Keratinocyte (primary cell): Measurements from ENCODE around the gene PRKAR2B. TPM values are rescaled to one million over a fixed set of nuclear protein-coding genes. Genes with fewer than 3 reads are reported as not detected.

Experiments
- DNase-seq: peaks from one replicate; pipeline ENCODE4 v3.0.0-alpha.2; 2011; ENCODE audit warnings: low read depth, missing footprints, low spot score
- FAIRE-seq: peaks from 2 replicates; lab custom pipeline; 2011; peaks lifted over from hg19 to GRCh38; lab: Jason Lieb, UNC
- H2AFZ ChIP-seq: 2 replicates; pipeline ENCODE4 v1.6.0; 2012; ENCODE audit warnings: low read length, control low read depth, inconsistent platforms; ENCODE audit not compliant: control insufficient read depth
- H3K27ac ChIP-seq: 2 replicates; pipeline ENCODE4 v1.5.1; 2011; ENCODE audit warnings: low read length; ENCODE audit not compliant: control insufficient read depth, insufficient read depth
- H3K27me3 ChIP-seq: 3 replicates; pipeline ENCODE4 v1.6.0; 2011; ENCODE audit warnings: low read length; ENCODE audit not compliant: control insufficient read depth, insufficient read depth; ENCODE audit errors: extremely low read depth
- H3K36me3 ChIP-seq, 2 experiments: 2 replicates in 1 of 2; 3 replicates in 1 of 2; pipeline ENCODE4 v1.5.1; 2011; ENCODE audit warnings: low read length in 2 of 2, mild to moderate bottlenecking in 1 of 2; ENCODE audit not compliant: control insufficient read depth in 2 of 2, insufficient read depth in 2 of 2; ENCODE audit errors: extremely low read depth in 1 of 2
- H3K4me1 ChIP-seq: 3 replicates; pipeline ENCODE4 v1.5.1; 2011; ENCODE audit warnings: low read length; ENCODE audit not compliant: control insufficient read depth, insufficient read depth; ENCODE audit errors: extremely low read depth
- H3K4me2 ChIP-seq: 3 replicates; pipeline ENCODE4 v1.6.0; 2011; ENCODE audit warnings: low read depth, low read length; ENCODE audit not compliant: control insufficient read depth, insufficient read depth; ENCODE audit errors: extremely low read depth
- H3K4me3 ChIP-seq, 3 experiments: fragments of 200-600 bp in 1 of 3; sonication (generic) in 1 of 3; 2 replicates in 2 of 3; 3 replicates in 1 of 3; pipeline ENCODE4 v1.5.1; 2011 to 2016; ENCODE audit warnings: low read length in 3 of 3, mild to moderate bottlenecking in 3 of 3, control low read depth in 2 of 3, inconsistent platforms in 1 of 3, low read depth in 1 of 3, mixed read lengths in 1 of 3, mixed run types in 1 of 3, moderate library complexity in 1 of 3; ENCODE audit not compliant: control insufficient read depth in 2 of 3, insufficient read depth in 2 of 3; ENCODE audit errors: extremely low read depth in 1 of 3
- H3K79me2 ChIP-seq: 2 replicates; pipeline ENCODE4 v1.6.0; 2012; ENCODE audit warnings: low read length; ENCODE audit not compliant: control insufficient read depth, insufficient read depth
- H3K9ac ChIP-seq: 3 replicates; pipeline ENCODE4 v1.6.0; 2011; ENCODE audit warnings: low read length; ENCODE audit not compliant: control insufficient read depth, insufficient read depth; ENCODE audit errors: extremely low read depth
- H3K9me1 ChIP-seq: 3 replicates; pipeline ENCODE4 v1.6.0; 2011; ENCODE audit warnings: low read length; ENCODE audit not compliant: control insufficient read depth, insufficient read depth; ENCODE audit errors: extremely low read depth
- H3K9me3 ChIP-seq: 2 replicates; pipeline ENCODE4 v1.5.1; 2012; ENCODE audit warnings: low read depth, low read length; ENCODE audit not compliant: control insufficient read depth
- H4K20me1 ChIP-seq: 3 replicates; pipeline ENCODE4 v1.6.0; 2011; ENCODE audit warnings: low read length; ENCODE audit not compliant: control insufficient read depth, insufficient read depth; ENCODE audit errors: extremely low read depth
- EZH2 ChIP-seq: IDR thresholded peaks from one replicate; pipeline ENCODE4 v1.6.1; 2012; ENCODE audit warnings: inconsistent platforms, mild to moderate bottlenecking, low read length, moderate library complexity
- dilution Hi-C: fragments of 300-500 bp; cut with MboI; formaldehyde crosslinking; loops from one replicate; pipeline ENCODE4 v1.7.0; 2020; ENCODE audit warnings: low sequenced_read_pairs; ENCODE audit not compliant: extremely low pct_ligation_motif_present
- polyA plus RNA-seq, 5 experiments: library from polyadenylated mRNA; depleted of rRNA in 3 of 5; stranded (reverse) in 3 of 5; stranded (forward) in 1 of 5; unstranded in 1 of 5; fragments of >200 nt; gene quantifications; 1 replicate in 1 of 5; 2 replicates in 3 of 5; 3 replicates in 1 of 5; pipeline versions ENCODE4 v1.2.1 to v1.2.3, GENCODE V29; 2011 to 2012; ENCODE audit warnings: missing spikeins in 2 of 5, low read depth in 1 of 5, low replicate concordance in 1 of 5
- TF ChIP-seq, protein P1 (sequence below), 3 experiments: IDR thresholded peaks in 1 of 3; conservative IDR thresholded peaks in 1 of 3; optimal IDR thresholded peaks in 1 of 3; 2 replicates in 2 of 3; 3 replicates in 1 of 3; pipeline versions ENCODE3 to v1.5.1; 2011; ENCODE audit warnings: low read length in 3 of 3, mild to moderate bottlenecking in 3 of 3, moderate library complexity in 2 of 3, control low read depth in 1 of 3, inconsistent platforms in 1 of 3; ENCODE audit not compliant: insufficient read depth in 2 of 3; ENCODE audit errors: extremely low read depth in 1 of 3

PRKAR2B gene
- polyA plus RNA-seq, 1 donor (not counting 4 experiments of a cell fraction or from before 2014, with no cell fraction given): 0.01 TPM

DNA sequence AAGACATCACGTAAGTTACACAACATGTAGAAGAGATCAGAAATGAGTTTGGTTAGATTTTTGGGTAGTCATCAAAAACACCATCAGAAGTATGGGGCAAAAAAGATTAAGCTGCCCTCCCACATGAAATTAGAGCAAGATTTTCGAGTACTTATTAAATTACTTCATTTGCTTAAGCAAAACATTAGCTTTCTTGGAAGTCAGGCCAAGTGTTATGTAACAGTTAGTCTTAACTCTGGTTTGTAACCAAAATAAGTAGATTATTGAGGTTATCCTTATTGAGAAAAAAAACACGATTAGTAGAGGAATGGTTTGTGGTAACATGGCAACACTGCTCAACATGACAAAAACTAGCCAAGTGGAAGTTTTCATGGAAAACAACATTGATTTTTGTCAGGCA is 162.2 kb downstream of the PRKAR2B start:
- DNase-seq (no peak), FAIRE-seq (no peak)
- Histone ChIP-seq H3K9me1 (no peaks in the 10 kb centered on the region), H3K79me2 (no peaks in the 10 kb centered on the region), H3K9ac (no peak overlapping the region), H3K9me3 (no peaks in the 10 kb centered on the region), H3K4me3 (no peak overlapping the region), H3K36me3 (peaks cover 6 to 13% of the 10 kb centered on the region in 2 experiments), H2AFZ (no peak overlapping the region), H3K27ac (no peak overlapping the region), H3K4me1 (no peaks in the 10 kb centered on the region), H3K4me2 (no peak overlapping the region), H4K20me1 (no peaks in the 10 kb centered on the region), H3K27me3 (no peaks in the 10 kb centered on the region)
- dilution Hi-C loops: no loop called here
- no peak for TF ChIP-seq EZH2
- TF ChIP-seq, protein P1, sequence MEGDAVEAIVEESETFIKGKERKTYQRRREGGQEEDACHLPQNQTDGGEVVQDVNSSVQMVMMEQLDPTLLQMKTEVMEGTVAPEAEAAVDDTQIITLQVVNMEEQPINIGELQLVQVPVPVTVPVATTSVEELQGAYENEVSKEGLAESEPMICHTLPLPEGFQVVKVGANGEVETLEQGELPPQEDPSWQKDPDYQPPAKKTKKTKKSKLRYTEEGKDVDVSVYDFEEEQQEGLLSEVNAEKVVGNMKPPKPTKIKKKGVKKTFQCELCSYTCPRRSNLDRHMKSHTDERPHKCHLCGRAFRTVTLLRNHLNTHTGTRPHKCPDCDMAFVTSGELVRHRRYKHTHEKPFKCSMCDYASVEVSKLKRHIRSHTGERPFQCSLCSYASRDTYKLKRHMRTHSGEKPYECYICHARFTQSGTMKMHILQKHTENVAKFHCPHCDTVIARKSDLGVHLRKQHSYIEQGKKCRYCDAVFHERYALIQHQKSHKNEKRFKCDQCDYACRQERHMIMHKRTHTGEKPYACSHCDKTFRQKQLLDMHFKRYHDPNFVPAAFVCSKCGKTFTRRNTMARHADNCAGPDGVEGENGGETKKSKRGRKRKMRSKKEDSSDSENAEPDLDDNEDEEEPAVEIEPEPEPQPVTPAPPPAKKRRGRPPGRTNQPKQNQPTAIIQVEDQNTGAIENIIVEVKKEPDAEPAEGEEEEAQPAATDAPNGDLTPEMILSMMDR (optimal IDR thresholded peaks at IDR 0.05 in 1 of 3, IDR thresholded peaks at IDR 0.05 in 1 of 3, conservative IDR thresholded peaks at IDR 0.05 in 1 of 3; ENCODE audit: extremely low read depth in 1 of 3, insufficient read depth in 2 of 3, low read length in 3 of 3): no peak

DNA sequence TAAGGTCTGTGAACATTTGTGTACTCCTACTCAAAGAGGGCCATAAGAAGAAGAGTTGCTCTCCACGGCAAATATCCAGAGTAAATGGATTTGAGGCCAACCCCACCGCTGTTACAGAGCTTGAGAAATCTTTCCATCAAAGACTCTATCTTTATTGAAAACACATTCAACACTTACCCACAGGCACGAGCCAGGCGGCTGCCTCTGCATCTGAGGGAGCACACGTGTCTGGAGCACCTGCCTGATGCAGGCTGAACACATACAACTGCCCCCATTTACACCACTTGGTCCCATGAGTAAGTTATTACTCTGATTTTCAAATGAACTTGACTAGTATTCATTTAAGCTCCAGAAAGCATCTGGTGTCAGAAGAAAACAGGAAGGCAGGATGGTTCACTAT is 163.0 kb downstream of the PRKAR2B start:
- no peak overlapping the region for H3K27ac ChIP-seq
- TF ChIP-seq, protein P1 (optimal IDR thresholded peaks at IDR 0.05 in 1 of 3, IDR thresholded peaks at IDR 0.05 in 1 of 3, conservative IDR thresholded peaks at IDR 0.05 in 1 of 3; ENCODE audit: extremely low read depth in 1 of 3, insufficient read depth in 2 of 3, low read length in 3 of 3): no peak
- TF ChIP-seq EZH2: no peak

More for the DNA sequence above, 163.0 kb downstream of the PRKAR2B start:
- Histone ChIP-seq H3K36me3 (peaks cover 0 to 13% of the 10 kb centered on the region in 2 experiments), H3K9me3 (no peaks in the 10 kb centered on the region), H3K79me2 (no peaks in the 10 kb centered on the region), H4K20me1 (no peaks in the 10 kb centered on the region), H2AFZ (no peak overlapping the region), H3K4me2 (no peak overlapping the region), H3K4me3 (no peak overlapping the region), H3K4me1 (no peaks in the 10 kb centered on the region), H3K27me3 (no peaks in the 10 kb centered on the region), H3K9ac (no peak overlapping the region), H3K9me1 (no peaks in the 10 kb centered on the region)
- no peak for DNase-seq
- dilution Hi-C loops: no loop called here
- FAIRE-seq: no peak
